Measurements from ENCODE around the gene RBMS3. TPM values are rescaled to one million over a fixed set of nuclear protein-coding genes. Genes with fewer than 3 reads are reported as not detected.

The RBMS3 gene
- total RNA-seq, 4 donors from 2014 or later = 2.8 to 77.6 (median 13.7) TPM

DNA sequence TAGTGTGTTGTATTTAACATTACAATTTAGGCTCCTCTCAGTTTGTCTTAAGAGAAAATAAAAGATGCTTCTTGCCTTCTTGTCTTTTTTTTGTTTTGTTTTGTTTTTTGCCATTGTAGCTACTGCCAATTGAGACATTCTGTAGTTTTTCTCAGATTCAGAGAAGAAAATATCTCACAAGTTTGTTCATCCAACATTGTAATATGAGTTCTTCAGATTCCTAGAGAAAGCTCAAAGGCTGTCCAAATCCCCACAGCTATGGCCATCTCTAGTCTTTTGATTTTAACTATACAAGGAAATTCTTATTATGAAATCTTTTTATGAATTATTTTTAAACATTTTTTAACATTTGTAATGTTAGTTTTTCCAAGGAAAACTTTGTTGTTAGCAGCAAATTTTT, 264.7 kb downstream of the RBMS3 start:
- Histone ChIP-seq H3K4me3 (no peak overlapping the region), H3K36me3 (no peaks in the 10 kb centered on the region), H3K27ac (no peak overlapping the region), H3K9me3 (no peaks in the 10 kb centered on the region), H3K27me3 (no peaks in the 10 kb centered on the region), H3K4me1 (no peaks in the 10 kb centered on the region)
- TF ChIP-seq, protein P1, sequence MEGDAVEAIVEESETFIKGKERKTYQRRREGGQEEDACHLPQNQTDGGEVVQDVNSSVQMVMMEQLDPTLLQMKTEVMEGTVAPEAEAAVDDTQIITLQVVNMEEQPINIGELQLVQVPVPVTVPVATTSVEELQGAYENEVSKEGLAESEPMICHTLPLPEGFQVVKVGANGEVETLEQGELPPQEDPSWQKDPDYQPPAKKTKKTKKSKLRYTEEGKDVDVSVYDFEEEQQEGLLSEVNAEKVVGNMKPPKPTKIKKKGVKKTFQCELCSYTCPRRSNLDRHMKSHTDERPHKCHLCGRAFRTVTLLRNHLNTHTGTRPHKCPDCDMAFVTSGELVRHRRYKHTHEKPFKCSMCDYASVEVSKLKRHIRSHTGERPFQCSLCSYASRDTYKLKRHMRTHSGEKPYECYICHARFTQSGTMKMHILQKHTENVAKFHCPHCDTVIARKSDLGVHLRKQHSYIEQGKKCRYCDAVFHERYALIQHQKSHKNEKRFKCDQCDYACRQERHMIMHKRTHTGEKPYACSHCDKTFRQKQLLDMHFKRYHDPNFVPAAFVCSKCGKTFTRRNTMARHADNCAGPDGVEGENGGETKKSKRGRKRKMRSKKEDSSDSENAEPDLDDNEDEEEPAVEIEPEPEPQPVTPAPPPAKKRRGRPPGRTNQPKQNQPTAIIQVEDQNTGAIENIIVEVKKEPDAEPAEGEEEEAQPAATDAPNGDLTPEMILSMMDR (IDR thresholded peaks at IDR 0.05) = no peak
- TF ChIP-seq POLR2A (IDR thresholded peaks at IDR 0.05) = no peak
- no peak for DNase-seq

DNA sequence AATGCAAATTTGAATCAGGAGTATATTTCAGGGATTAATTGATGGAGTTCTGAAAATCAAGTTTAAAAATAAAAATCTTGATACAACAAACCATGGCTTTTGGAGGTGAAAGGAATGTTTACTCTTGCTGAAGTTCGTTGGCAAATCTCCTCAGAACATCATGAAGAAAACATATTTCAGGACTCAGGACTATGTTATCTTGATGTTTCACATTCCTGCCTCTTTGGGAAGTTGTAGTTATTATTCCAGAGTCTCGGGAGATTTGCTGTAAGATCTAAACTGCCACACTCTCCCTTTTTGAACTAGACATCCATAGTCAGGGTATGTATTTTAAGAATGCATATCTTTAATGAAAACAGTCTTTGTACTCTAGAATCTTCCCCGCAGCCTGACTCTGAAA, 271.2 kb downstream of the RBMS3 start:
- no peaks in the 10 kb centered on the region for H3K9me3 ChIP-seq
- H3K36me3 ChIP-seq = no peaks in the 10 kb centered on the region
- no peak overlapping the region for H3K27ac ChIP-seq
- TF ChIP-seq POLR2A (IDR thresholded peaks at IDR 0.05) = no peak
- TF ChIP-seq, protein P1 (IDR thresholded peaks at IDR 0.05) = no peak
- H3K4me3 ChIP-seq = no peak overlapping the region
- H3K27me3 ChIP-seq = no peaks in the 10 kb centered on the region
- no peak for DNase-seq
- H3K4me1 ChIP-seq = no peaks in the 10 kb centered on the region

DNA sequence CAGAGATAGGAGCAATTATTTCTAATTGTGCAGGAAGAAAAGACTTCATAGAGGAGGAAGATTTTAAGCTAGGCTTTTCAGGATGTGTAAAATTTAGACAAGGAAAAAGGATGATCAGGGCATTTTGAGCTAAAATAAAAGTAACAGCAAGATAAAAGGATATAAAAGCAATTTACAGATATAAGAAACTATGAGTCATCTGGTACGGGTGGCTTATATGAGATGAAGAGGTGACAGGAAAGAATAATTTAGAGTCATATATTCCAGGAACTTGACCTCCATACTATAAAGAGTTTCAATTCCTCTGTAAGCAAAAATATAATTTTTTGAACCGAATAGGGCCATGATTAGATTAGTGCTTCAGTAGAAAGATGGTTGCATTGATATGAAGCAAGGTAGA, 273.7 kb downstream of the RBMS3 start:
- Histone ChIP-seq H3K4me1 (no peaks in the 10 kb centered on the region), H3K27me3 (no peaks in the 10 kb centered on the region), H3K4me3 (no peak overlapping the region), H3K9me3 (no peaks in the 10 kb centered on the region), H3K36me3 (no peaks in the 10 kb centered on the region), H3K27ac (no peak overlapping the region)
- TF ChIP-seq, protein P1 (IDR thresholded peaks at IDR 0.05) = no peak
- no peak for TF ChIP-seq POLR2A (IDR thresholded peaks at IDR 0.05)
- no peak for DNase-seq

DNA sequence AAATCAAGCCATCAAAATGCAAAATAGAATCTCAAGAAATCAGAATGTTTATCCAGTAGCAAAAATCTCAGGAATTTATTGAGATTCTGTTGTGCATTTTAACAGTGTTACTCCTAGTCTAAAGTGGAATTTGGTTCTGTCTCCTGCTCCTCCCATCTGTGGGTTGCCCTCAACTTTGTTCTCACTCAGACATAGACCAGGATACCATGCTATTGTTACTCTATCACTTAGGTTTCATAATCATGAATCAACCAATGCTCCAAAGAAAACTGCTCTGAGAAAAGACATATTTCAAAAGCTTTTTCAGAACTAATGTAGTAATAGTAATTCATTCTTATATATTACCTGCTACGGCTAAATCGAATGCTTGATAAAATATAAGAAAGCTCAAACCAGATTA, 274.7 kb downstream of the RBMS3 start:
- DNase-seq = no peak
- H3K27me3 ChIP-seq = no peaks in the 10 kb centered on the region
- H3K4me3 ChIP-seq = no peak overlapping the region
- H3K36me3 ChIP-seq = no peaks in the 10 kb centered on the region
- TF ChIP-seq, protein P1 (IDR thresholded peaks at IDR 0.05) = no peak
- no peak for TF ChIP-seq POLR2A (IDR thresholded peaks at IDR 0.05)
- no peak overlapping the region for H3K27ac ChIP-seq
- H3K9me3 ChIP-seq = no peaks in the 10 kb centered on the region
- no peaks in the 10 kb centered on the region for H3K4me1 ChIP-seq

DNA sequence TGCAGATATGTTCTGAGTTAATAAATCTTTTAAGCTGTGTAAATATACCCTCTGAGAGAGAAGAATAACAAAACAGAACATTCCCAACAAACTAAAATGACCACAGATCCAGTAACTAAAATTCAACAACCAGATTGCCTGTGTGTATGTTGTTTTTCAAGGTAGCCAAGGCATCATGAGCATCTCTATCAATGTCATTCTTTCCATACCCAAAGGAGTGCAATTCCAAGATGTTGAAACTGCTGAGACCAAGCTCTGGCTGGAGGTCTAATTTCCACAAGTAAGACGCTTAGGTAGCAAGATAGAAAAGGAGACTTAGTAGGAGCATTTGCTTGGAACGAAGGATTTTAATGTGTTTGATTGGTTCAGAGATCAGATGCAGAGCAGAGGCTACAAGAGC, 276.3 kb downstream of the RBMS3 start:
- Histone ChIP-seq H3K36me3 (no peaks in the 10 kb centered on the region), H3K9me3 (no peaks in the 10 kb centered on the region), H3K27ac (no peak overlapping the region), H3K27me3 (no peaks in the 10 kb centered on the region), H3K4me1 (no peaks in the 10 kb centered on the region), H3K4me3 (no peak overlapping the region)
- no peak for DNase-seq
- TF ChIP-seq POLR2A (IDR thresholded peaks at IDR 0.05) = no peak
- TF ChIP-seq, protein P1 (IDR thresholded peaks at IDR 0.05) = no peak

DNA sequence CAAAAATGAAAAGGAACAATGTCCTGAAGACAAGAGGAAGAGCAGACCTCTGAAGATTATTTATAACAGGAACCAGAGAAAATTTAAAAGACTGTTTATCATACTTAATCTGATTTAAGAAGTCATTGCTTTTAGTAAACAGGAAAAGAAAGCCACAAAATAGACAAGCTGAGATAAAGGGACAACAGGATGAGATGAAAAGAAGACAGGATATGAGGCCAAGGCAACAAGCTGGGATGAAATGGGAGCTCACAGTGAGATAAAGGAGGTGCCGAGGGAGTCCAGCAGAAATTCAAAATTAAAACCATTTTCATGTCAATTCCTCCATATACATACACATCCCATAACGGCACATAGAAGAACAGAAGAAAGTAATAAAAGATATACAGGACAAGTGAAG, 277.0 kb downstream of the RBMS3 start:
- Histone ChIP-seq H3K27ac (no peak overlapping the region), H3K9me3 (no peaks in the 10 kb centered on the region)
- TF ChIP-seq, protein P1 (IDR thresholded peaks at IDR 0.05) = no peak
- TF ChIP-seq POLR2A (IDR thresholded peaks at IDR 0.05) = no peak

More for the DNA sequence above, 277.0 kb downstream of the RBMS3 start:
- H3K4me1 ChIP-seq = no peaks in the 10 kb centered on the region
- DNase-seq = no peak
- H3K27me3 ChIP-seq = no peaks in the 10 kb centered on the region
- H3K36me3 ChIP-seq = no peaks in the 10 kb centered on the region
- H3K4me3 ChIP-seq = no peak overlapping the region
